ENCODE measurements around the gene PTPRD.

Gene PTPRD

DNA sequence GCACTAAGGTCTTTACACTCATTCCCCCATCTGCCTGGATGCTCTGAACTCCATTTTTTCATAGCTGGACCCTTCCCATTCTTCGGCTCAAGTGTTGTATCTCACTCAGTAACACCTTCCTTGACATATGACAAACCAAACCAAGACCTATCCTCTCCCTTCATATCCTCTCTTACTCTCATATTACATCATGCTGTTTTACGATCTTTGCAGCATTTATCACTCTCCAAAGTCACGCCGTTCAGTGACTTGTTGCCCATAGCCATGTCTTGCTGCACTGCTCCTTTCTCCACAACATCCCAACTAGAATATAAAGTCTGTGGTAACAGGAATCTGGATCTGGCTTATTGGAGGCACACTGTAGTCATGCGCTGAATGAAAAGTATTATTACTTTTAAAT lies 1889.6 kb downstream of the PTPRD start:
- no peaks in the 10 kb centered on the region for H3K36me3 ChIP-seq (ENCODE audit: control insufficient read depth in 1 of 2, insufficient read depth in 2 of 2, low read length in 2 of 2)

DNA sequence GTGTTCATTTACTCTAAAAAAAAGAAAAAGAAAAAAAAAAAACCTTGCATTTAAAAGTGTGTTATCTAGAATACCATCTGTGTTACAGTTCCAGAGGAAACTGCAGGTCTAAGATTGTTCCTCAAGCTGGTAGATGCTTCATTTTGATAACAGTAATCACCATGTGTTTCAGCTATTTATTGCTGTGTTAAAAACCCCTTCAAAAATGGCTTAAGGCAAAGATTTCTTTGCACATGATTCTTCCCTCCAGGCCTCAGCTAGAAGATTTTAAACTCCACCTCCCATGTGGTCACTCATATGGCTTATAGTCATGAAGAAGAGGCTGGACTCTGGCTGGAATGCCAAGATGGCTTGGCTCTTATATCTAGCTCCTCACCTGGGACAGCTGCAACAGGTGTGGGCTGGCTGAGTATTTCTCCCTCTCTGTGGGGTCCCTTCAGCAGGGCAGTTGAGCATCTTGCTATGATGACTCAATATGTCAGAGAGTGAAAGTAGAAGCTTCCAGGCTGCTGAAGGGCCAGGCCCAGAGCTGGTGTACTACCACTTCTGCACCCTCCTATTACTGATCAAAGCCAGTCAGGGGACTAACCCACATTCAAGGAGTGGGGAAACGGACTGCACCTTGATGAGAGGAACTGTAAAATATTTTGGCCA lies 1892.8 kb downstream of the PTPRD start:
- Histone ChIP-seq H2BK12ac (ENCODE audit: low read length) (no peak overlapping the region), H4K91ac (ENCODE audit: low read depth, low read length) (no peak overlapping the region), H3K14ac (ENCODE audit: low read length) (no peak overlapping the region), H3K23ac (ENCODE audit: low read length) (no peak overlapping the region), H3K18ac (ENCODE audit: low read length) (no peak overlapping the region), H2AFZ (ENCODE audit: insufficient read depth, low read length, poor library complexity) (no peak overlapping the region), H3K4ac (ENCODE audit: low read depth, low read length) (no peak overlapping the region), H2BK120ac (ENCODE audit: insufficient read depth, low read length, poor library complexity) (no peak overlapping the region), H3K4me2 (ENCODE audit: low read length) (no peak overlapping the region), H3K9ac (ENCODE audit: low read length) (no peak overlapping the region), H2AK5ac (ENCODE audit: low read length) (no peak overlapping the region), H2BK5ac (ENCODE audit: low read depth, low read length, poor library complexity) (peak overlapping the region; percentile 23), H3K79me1 (ENCODE audit: low read length) (peaks cover 2% of the 10 kb centered on the region), H3K27ac (ENCODE audit: low read depth, low read length) (no peak overlapping the region), H3K4me3 (ENCODE audit: low read depth, low read length) (no peak overlapping the region), H3K36me3 (ENCODE audit: control insufficient read depth in 1 of 2, insufficient read depth in 2 of 2, low read length in 2 of 2) (no peaks in the 10 kb centered on the region), H4K12ac (ENCODE audit: low read depth, low read length) (no peak overlapping the region), H3K27me3 (ENCODE audit: insufficient read depth, low read length) (no peaks in the 10 kb centered on the region), H3K9me3 (ENCODE audit: insufficient read depth, low read depth, low read length) (no peaks in the 10 kb centered on the region), H3K79me2 (ENCODE audit: control insufficient read depth, insufficient read depth, low read length, poor library complexity) (no peaks in the 10 kb centered on the region), H4K8ac (ENCODE audit: low read depth, low read length) (no peak overlapping the region), H3K4me1 (ENCODE audit: control insufficient read depth in 1 of 2, insufficient read depth in 2 of 2, low read length in 2 of 2) (peaks cover 5 to 10% of the 10 kb centered on the region in 2 experiments)
- no CpG with 5 or more reads among the region's 1 CpG for WGBS (ENCODE audit: extremely low coverage, insufficient coverage, insufficient read length)
- peak; percentile 66 to 89 for DNase-seq

More for the DNA sequence above, 1889.6 kb downstream of the PTPRD start:
- H3K9me3 ChIP-seq (ENCODE audit: insufficient read depth, low read depth, low read length), result no peaks in the 10 kb centered on the region
- H4K91ac ChIP-seq (ENCODE audit: low read depth, low read length), result no peak overlapping the region
- 100% methylated on average over 1 of the region's 5 CpGs for WGBS (ENCODE audit: extremely low coverage, insufficient coverage, insufficient read length)
- no peak overlapping the region for H3K23ac ChIP-seq (ENCODE audit: low read length)
- no peak overlapping the region for H4K12ac ChIP-seq (ENCODE audit: low read depth, low read length)
- no peaks in the 10 kb centered on the region for H3K27me3 ChIP-seq (ENCODE audit: insufficient read depth, low read length)
- H3K9ac ChIP-seq (ENCODE audit: low read length), result no peak overlapping the region
- no peak overlapping the region for H3K4me2 ChIP-seq (ENCODE audit: low read length)
- H3K18ac ChIP-seq (ENCODE audit: low read length), result no peak overlapping the region
- H2BK12ac ChIP-seq (ENCODE audit: low read length), result peak overlapping the region; percentile 76
- peaks cover 5 to 15% of the 10 kb centered on the region in 2 experiments for H3K4me1 ChIP-seq (ENCODE audit: control insufficient read depth in 1 of 2, insufficient read depth in 2 of 2, low read length in 2 of 2)
- peaks cover 6% of the 10 kb centered on the region for H3K79me1 ChIP-seq (ENCODE audit: low read length)
- H2BK120ac ChIP-seq (ENCODE audit: insufficient read depth, low read length, poor library complexity), result no peak overlapping the region
- no peak overlapping the region for H4K8ac ChIP-seq (ENCODE audit: low read depth, low read length)
- no peak for DNase-seq
- H3K14ac ChIP-seq (ENCODE audit: low read length), result no peak overlapping the region
- no peak overlapping the region for H3K4me3 ChIP-seq (ENCODE audit: low read depth, low read length)
- no peak overlapping the region for H3K4ac ChIP-seq (ENCODE audit: low read depth, low read length)
- H3K27ac ChIP-seq (ENCODE audit: low read depth, low read length), result no peak overlapping the region
- H2AK5ac ChIP-seq (ENCODE audit: low read length), result no peak overlapping the region
- H2BK5ac ChIP-seq (ENCODE audit: low read depth, low read length, poor library complexity), result no peak overlapping the region
- H3K79me2 ChIP-seq (ENCODE audit: control insufficient read depth, insufficient read depth, low read length, poor library complexity), result no peaks in the 10 kb centered on the region
- H2AFZ ChIP-seq (ENCODE audit: insufficient read depth, low read length, poor library complexity), result no peak overlapping the region

DNA sequence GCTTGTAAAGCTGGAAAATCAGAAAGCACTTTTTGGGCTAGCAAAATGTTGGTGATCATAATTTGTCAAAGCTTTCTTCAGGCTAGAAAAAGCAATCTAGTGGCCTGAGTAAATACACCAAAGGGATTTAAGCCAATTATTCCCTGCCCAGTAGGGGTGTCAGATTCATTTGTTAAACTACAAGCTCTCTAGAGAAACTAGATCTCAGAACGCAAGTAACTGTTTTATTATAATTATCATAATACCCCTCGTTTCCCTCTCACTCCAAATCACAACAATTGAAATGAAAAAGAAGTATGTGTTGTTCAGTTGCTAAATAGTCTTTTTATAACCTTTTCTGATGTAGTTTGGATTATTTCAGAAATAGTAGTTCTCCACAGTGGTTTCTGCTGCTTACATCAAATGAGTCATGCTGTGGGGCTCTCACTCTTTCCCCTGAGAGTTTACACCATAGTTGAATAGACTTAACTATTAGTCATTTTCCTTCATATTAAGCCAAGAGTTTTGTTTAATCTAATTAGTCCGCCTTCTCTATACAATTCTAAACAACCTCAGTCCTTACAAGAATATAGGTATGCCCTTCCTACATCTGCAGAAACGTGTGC lies 1894.6 kb downstream of the PTPRD start:
- Histone ChIP-seq H3K23ac (ENCODE audit: low read length) (no peak overlapping the region), H2AK5ac (ENCODE audit: low read length) (no peak overlapping the region), H3K4ac (ENCODE audit: low read depth, low read length) (no peak overlapping the region), H3K18ac (ENCODE audit: low read length) (no peak overlapping the region), H3K4me2 (ENCODE audit: low read length) (no peak overlapping the region), H3K4me1 (ENCODE audit: control insufficient read depth in 1 of 2, insufficient read depth in 2 of 2, low read length in 2 of 2) (peaks cover 3 to 4% of the 10 kb centered on the region in 2 experiments), H3K14ac (ENCODE audit: low read length) (no peak overlapping the region), H3K27me3 (ENCODE audit: insufficient read depth, low read length) (no peaks in the 10 kb centered on the region), H4K8ac (ENCODE audit: low read depth, low read length) (no peak overlapping the region), H4K91ac (ENCODE audit: low read depth, low read length) (no peak overlapping the region), H4K12ac (ENCODE audit: low read depth, low read length) (no peak overlapping the region), H3K79me2 (ENCODE audit: control insufficient read depth, insufficient read depth, low read length, poor library complexity) (no peaks in the 10 kb centered on the region), H3K9ac (ENCODE audit: low read length) (no peak overlapping the region), H3K4me3 (ENCODE audit: low read depth, low read length) (no peak overlapping the region), H2BK12ac (ENCODE audit: low read length) (no peak overlapping the region), H3K27ac (ENCODE audit: low read depth, low read length) (no peak overlapping the region), H2AFZ (ENCODE audit: insufficient read depth, low read length, poor library complexity) (no peak overlapping the region), H2BK5ac (ENCODE audit: low read depth, low read length, poor library complexity) (no peak overlapping the region), H3K9me3 (ENCODE audit: insufficient read depth, low read depth, low read length) (no peaks in the 10 kb centered on the region), H3K79me1 (ENCODE audit: low read length) (peaks cover 2% of the 10 kb centered on the region), H3K36me3 (ENCODE audit: control insufficient read depth in 1 of 2, insufficient read depth in 2 of 2, low read length in 2 of 2) (no peaks in the 10 kb centered on the region), H2BK120ac (ENCODE audit: insufficient read depth, low read length, poor library complexity) (no peak overlapping the region)
- no peak for DNase-seq
- no CpG with 5 or more reads among the region's 4 CpGs for WGBS (ENCODE audit: extremely low coverage, insufficient coverage, insufficient read length)

DNA sequence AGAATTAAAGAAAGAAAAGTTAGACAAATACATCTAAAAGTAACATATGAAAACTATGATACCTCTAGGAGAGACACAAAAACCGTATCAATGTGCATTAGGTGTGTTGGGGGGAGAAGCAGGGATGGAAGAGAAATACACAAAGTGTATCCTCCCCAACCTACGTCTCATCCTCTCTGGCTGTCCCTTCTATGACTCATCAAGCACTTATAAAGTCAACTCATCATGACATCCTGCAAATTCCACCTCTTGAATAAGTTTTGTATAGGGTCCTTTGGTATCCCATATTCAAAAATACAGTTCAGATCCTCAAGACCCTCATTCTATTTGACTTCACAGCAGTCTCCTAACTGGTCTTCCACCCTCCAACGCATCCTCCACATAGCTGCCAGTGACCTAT lies 1895.7 kb downstream of the PTPRD start:
- Histone ChIP-seq H3K9me3 (ENCODE audit: insufficient read depth, low read depth, low read length) (no peaks in the 10 kb centered on the region), H3K18ac (ENCODE audit: low read length) (no peak overlapping the region), H3K4me3 (ENCODE audit: low read depth, low read length) (no peak overlapping the region), H3K9ac (ENCODE audit: low read length) (no peak overlapping the region), H3K23ac (ENCODE audit: low read length) (no peak overlapping the region), H3K4ac (ENCODE audit: low read depth, low read length) (no peak overlapping the region), H2BK120ac (ENCODE audit: insufficient read depth, low read length, poor library complexity) (no peak overlapping the region), H3K27me3 (ENCODE audit: insufficient read depth, low read length) (no peaks in the 10 kb centered on the region), H2AFZ (ENCODE audit: insufficient read depth, low read length, poor library complexity) (no peak overlapping the region), H2BK5ac (ENCODE audit: low read depth, low read length, poor library complexity) (no peak overlapping the region), H4K8ac (ENCODE audit: low read depth, low read length) (no peak overlapping the region), H3K36me3 (ENCODE audit: control insufficient read depth in 1 of 2, insufficient read depth in 2 of 2, low read length in 2 of 2) (no peaks in the 10 kb centered on the region), H3K4me1 (ENCODE audit: control insufficient read depth in 1 of 2, insufficient read depth in 2 of 2, low read length in 2 of 2) (peaks cover 3 to 4% of the 10 kb centered on the region in 2 experiments), H4K91ac (ENCODE audit: low read depth, low read length) (no peak overlapping the region), H3K79me1 (ENCODE audit: low read length) (peaks cover 2% of the 10 kb centered on the region), H2AK5ac (ENCODE audit: low read length) (no peak overlapping the region), H4K12ac (ENCODE audit: low read depth, low read length) (no peak overlapping the region), H3K27ac (ENCODE audit: low read depth, low read length) (no peak overlapping the region), H3K4me2 (ENCODE audit: low read length) (no peak overlapping the region), H2BK12ac (ENCODE audit: low read length) (no peak overlapping the region), H3K14ac (ENCODE audit: low read length) (no peak overlapping the region), H3K79me2 (ENCODE audit: control insufficient read depth, insufficient read depth, low read length, poor library complexity) (no peaks in the 10 kb centered on the region)
- no peak for DNase-seq
- WGBS (ENCODE audit: extremely low coverage, insufficient coverage, insufficient read length), result no CpG with 5 or more reads among the region's 3 CpGs
